ENCODE data around the gene NDEL1. TPM values are rescaled to one million over a fixed set of nuclear protein-coding genes. Genes with fewer than 3 reads are reported as not detected.

NDEL1 gene
- total RNA-seq, 1 experiment from 2014 or later = 39.2 TPM

GRCh38 chr17:8438441-8438840 is 2.8 kb downstream of the NDEL1 start:
- no peak for TF ChIP-seq REST (IDR thresholded peaks at IDR 0.05; ENCODE audit: low read depth)
- TF ChIP-seq ZFX (IDR thresholded peaks at IDR 0.05) = no peak
- TF ChIP-seq CBX3 (IDR thresholded peaks at IDR 0.05; ENCODE audit: low read depth) = no peak
- TF ChIP-seq MAX (IDR thresholded peaks at IDR 0.05) = no peak
- H3K9me2 ChIP-seq (ENCODE audit: insufficient read depth) = no peaks in the 10 kb centered on the region
- no peak overlapping the region for H3K9ac ChIP-seq (ENCODE audit: low read length)
- ChIA-PET RAD21 (ENCODE audit: low non-redundant PET in 1 of 2, low total read pairs in 2 of 2, uncharacterized antibody in 2 of 2, unreplicated experiment in 2 of 2) (interaction anchor here in 1 of 2 experiments (1.2 kb wide), 1 partner anchor 55 kb away, joined by 5 read pairs; no protein-coding TSS in a partner anchor), POLR2A (interaction anchor here (1.6 kb wide), 1 partner anchor 55 kb away, joined by 4 read pairs; no protein-coding TSS in a partner anchor), CTCF (no interaction called here)
- H3K4me3 ChIP-seq (replicated peaks in 1 of 2; ENCODE audit: low read depth in 1 of 2, low read length in 2 of 2) = no peak overlapping the region
- peaks cover 8% of the 10 kb centered on the region; the same call in 1 of the 2 replicates for H4K20me1 ChIP-seq (ENCODE audit: insufficient read depth)
- ATAC-seq = no peak
- peaks cover 73% of the 10 kb centered on the region for H3K79me2 ChIP-seq (ENCODE audit: insufficient read depth, low read length)
- peaks cover 6 to 15% of the 10 kb centered on the region in 2 experiments for H3K4me1 ChIP-seq (ENCODE audit: control insufficient read depth in 1 of 2, insufficient read depth in 2 of 2, low read length in 2 of 2)
- intact Hi-C loops (cut with micrococcal nuclease) = loop anchor here (5.0 kb wide), 1 partner anchor 194 kb away; the partner anchor contains the start of gene MYH10
- no peak overlapping the region for H3K4me2 ChIP-seq (ENCODE audit: low read length)
- no peaks in the 10 kb centered on the region for H3K9me3 ChIP-seq (ENCODE audit: control insufficient read depth in 1 of 2, insufficient read depth in 1 of 2, low read depth in 1 of 2, low read length in 2 of 2)
- H3K36me3 ChIP-seq (ENCODE audit: control insufficient read depth in 1 of 2, insufficient read depth in 2 of 2, low read length in 2 of 2) = peaks cover 0 to 7% of the 10 kb centered on the region in 2 experiments; a peak in 2 of 4 replicates
- H3K27ac ChIP-seq (ENCODE audit: low read depth, low read length) = no peak overlapping the region
- H2AFZ ChIP-seq (ENCODE audit: low read depth, low read length, poor library complexity, severe bottlenecking) = no peak overlapping the region
- no peaks in the 10 kb centered on the region for H3K27me3 ChIP-seq (ENCODE audit: insufficient read depth, low read length)
- no peak for DNase-seq (ENCODE audit: low read depth, low spot score)
- BruUV-seq (replicated peaks) = no TSS peak

GRCh38 chr17:8439681-8440080 is 4.0 kb downstream of the NDEL1 start:
- Histone ChIP-seq H3K9me3 (ENCODE audit: control insufficient read depth in 1 of 2, insufficient read depth in 1 of 2, low read depth in 1 of 2, low read length in 2 of 2) (no peaks in the 10 kb centered on the region), H3K36me3 (ENCODE audit: control insufficient read depth in 1 of 2, insufficient read depth in 2 of 2, low read length in 2 of 2) (peaks cover 3 to 11% of the 10 kb centered on the region in 2 experiments; a peak in 2 of 4 replicates), H3K4me3 (replicated peaks in 1 of 2; ENCODE audit: low read depth in 1 of 2, low read length in 2 of 2) (no peak overlapping the region), H3K9me2 (ENCODE audit: insufficient read depth) (no peaks in the 10 kb centered on the region), H3K4me1 (ENCODE audit: control insufficient read depth in 1 of 2, insufficient read depth in 2 of 2, low read length in 2 of 2) (peaks cover 6 to 15% of the 10 kb centered on the region in 2 experiments), H3K79me2 (ENCODE audit: insufficient read depth, low read length) (peaks cover 84% of the 10 kb centered on the region), H2AFZ (ENCODE audit: low read depth, low read length, poor library complexity, severe bottlenecking) (no peak overlapping the region), H3K27me3 (ENCODE audit: insufficient read depth, low read length) (no peaks in the 10 kb centered on the region), H3K4me2 (ENCODE audit: low read length) (no peak overlapping the region), H3K9ac (ENCODE audit: low read length) (no peak overlapping the region), H3K27ac (ENCODE audit: low read depth, low read length) (no peak overlapping the region), H4K20me1 (ENCODE audit: insufficient read depth) (peaks cover 8% of the 10 kb centered on the region; the same call in 1 of the 2 replicates)
- DNase-seq (ENCODE audit: low read depth, low spot score) (no peak), ATAC-seq (no peak)
- POLR2A ChIA-PET = interaction anchor here (1.6 kb wide), 1 partner anchor 56 kb away, joined by 4 read pairs; no protein-coding TSS in a partner anchor
- RAD21 ChIA-PET (ENCODE audit: low non-redundant PET in 1 of 2, low total read pairs in 2 of 2, uncharacterized antibody in 2 of 2, unreplicated experiment in 2 of 2) = no interaction called here
- no TSS peak for BruUV-seq (replicated peaks)
- CTCF ChIA-PET = no interaction called here
- intact Hi-C loops (cut with micrococcal nuclease) = loop anchor here (5.0 kb wide), 1 partner anchor 193 kb away; the partner anchor contains the start of gene MYH10
- TF ChIP-seq JUND (IDR thresholded peaks at IDR 0.05) = no peak
- TF ChIP-seq ZNF274 (IDR thresholded peaks at IDR 0.05; ENCODE audit: low read depth, low read length) = no peak
- TF ChIP-seq CTCF (IDR thresholded peaks at IDR 0.05 in 2 of 3, conservative IDR thresholded peaks at IDR 0.05 in 1 of 3; ENCODE audit: borderline replicate concordance in 1 of 3, insufficient read depth in 1 of 3, low read depth in 2 of 3, low read length in 2 of 3) = no peak
- TF ChIP-seq CEBPB (IDR thresholded peaks at IDR 0.05; ENCODE audit: low read depth) = no peak

Data from HCT116 (cell line).